Naive B cell (primary cell): ENCODE data around the gene CAMK1D. TPM values are rescaled to one million over a fixed set of nuclear protein-coding genes. Genes with fewer than 3 reads are reported as not detected.
"Not testable (repeated sequence)": the region's sequence is repeated elsewhere in the genome, so short reads cannot be mapped to it uniquely, and the experiment has no call there.

Experiments
- ATAC-seq, 2 donors: fragments of 150-1000 bp; cut with Tn5 transposase; 2 replicates each; pipeline ENCODE4 v1.10.0; 2021; ENCODE audit warnings: low read depth in 2 of 2, mild to moderate bottlenecking in 2 of 2, moderate library complexity in 2 of 2
- DNase-seq: peaks from one replicate; pipeline ENCODE4 v3.0.0; 2022
- H3K27ac Mint-ChIP-seq, 6 donors: one replicate each; pipeline ENCODE4 v1.8.0; 2020 to 2022; ENCODE audit warnings: mild to moderate bottlenecking in 6 of 6, mixed read lengths in 6 of 6, moderate library complexity in 5 of 6, inconsistent platforms in 2 of 6
- H3K27me3 Mint-ChIP-seq, 3 donors: one replicate each; pipeline ENCODE4 v1.8.0; 2021 to 2022; ENCODE audit warnings: mixed read lengths in 3 of 3, mild to moderate bottlenecking in 1 of 3
- H3K36me3 Mint-ChIP-seq, 2 donors: one replicate each; pipeline ENCODE4 v1.8.0; 2020 to 2022; ENCODE audit warnings: mixed read lengths in 2 of 2, inconsistent platforms in 1 of 2, mild to moderate bottlenecking in 1 of 2
- H3K4me1 Mint-ChIP-seq, 3 donors: one replicate each; pipeline ENCODE4 v1.8.0; 2020 to 2022; ENCODE audit warnings: mixed read lengths in 3 of 3, inconsistent platforms in 1 of 3, mild to moderate bottlenecking in 1 of 3, moderate library complexity in 1 of 3
- H3K4me3 Mint-ChIP-seq, 8 donors: one replicate each; pipeline ENCODE4 v1.8.0; 2020 to 2022; ENCODE audit warnings: mild to moderate bottlenecking in 8 of 8, mixed read lengths in 8 of 8, moderate library complexity in 8 of 8, inconsistent platforms in 2 of 8
- H3K9me3 Mint-ChIP-seq, 7 donors: one replicate each; pipeline ENCODE4 v1.8.0; 2020 to 2022; ENCODE audit warnings: mixed read lengths in 7 of 7, mild to moderate bottlenecking in 5 of 7, inconsistent platforms in 2 of 7, moderate library complexity in 1 of 7
- polyA plus RNA-seq, 6 donors: library from polyadenylated mRNA; unstranded; fragments of 300-500 nt; fragmentation: Illumina TruSeq; gene quantifications; one replicate each; pipeline ENCODE4 v1.2.3, GENCODE V29; 2021; ENCODE audit warnings: low read depth in 6 of 6

The CAMK1D gene
- polyA plus RNA-seq, 6 donors from 2014 or later = 12.2 to 54.1 (median 35.6) TPM

- no peak overlapping the region for H3K4me3 Mint-ChIP-seq
- ATAC-seq (peak; percentile 78 to 87), DNase-seq (peak; percentile 64)
- H3K36me3 Mint-ChIP-seq = no peaks in the 10 kb centered on the region
- H3K4me1 Mint-ChIP-seq = peaks cover 29 to 49% (median 36%) of the 10 kb centered on the region in 3 donors
- peak overlapping the region in 5 of 6 donors; percentile 30 to 94 (median 34) for H3K27ac Mint-ChIP-seq
- H3K9me3 Mint-ChIP-seq = no peaks in the 10 kb centered on the region
- H3K27me3 Mint-ChIP-seq = no peaks in the 10 kb centered on the region
These were observed 361.4 kb downstream of the CAMK1D start for GRCh38 chr10:12710594-12711349.

- no peak for ATAC-seq
- peaks cover 29 to 44% (median 34%) of the 10 kb centered on the region in 3 donors for H3K4me1 Mint-ChIP-seq
- H3K9me3 Mint-ChIP-seq = no peaks in the 10 kb centered on the region
- H3K36me3 Mint-ChIP-seq = no peaks in the 10 kb centered on the region
- no peak for DNase-seq
- H3K4me3 Mint-ChIP-seq = no peak overlapping the region
- H3K27ac Mint-ChIP-seq = peak overlapping the region in 3 of 6 donors; percentile 31 to 65 (median 34)
- H3K27me3 Mint-ChIP-seq = no peaks in the 10 kb centered on the region
These were observed 362.0 kb downstream of the CAMK1D start for GRCh38 chr10:12711350-12711708.

- no peak for ATAC-seq
- DNase-seq = no peak
- no peaks in the 10 kb centered on the region for H3K9me3 Mint-ChIP-seq
- peak overlapping the region in 2 of 6 donors; percentile 66 to 72 for H3K27ac Mint-ChIP-seq
- no peak overlapping the region for H3K4me3 Mint-ChIP-seq
- peaks cover 20 to 33% (median 23%) of the 10 kb centered on the region in 3 donors for H3K4me1 Mint-ChIP-seq
- H3K36me3 Mint-ChIP-seq = no peaks in the 10 kb centered on the region
- no peaks in the 10 kb centered on the region for H3K27me3 Mint-ChIP-seq
These were observed 363.1 kb downstream of the CAMK1D start for GRCh38 chr10:12712293-12712983.

GRCh38 chr10:12712984-12713316 lies 363.6 kb downstream of the CAMK1D start:
- H3K9me3 Mint-ChIP-seq, ATAC-seq, DNase-seq, H3K27me3 Mint-ChIP-seq, H3K27ac Mint-ChIP-seq, H3K4me3 Mint-ChIP-seq, H3K36me3 Mint-ChIP-seq: not testable (repeated sequence)
- H3K4me1 Mint-ChIP-seq = peaks cover 19 to 31% (median 22%) of the 10 kb centered on the region in 3 donors

GRCh38 chr10:12716042-12716441 lies 366.7 kb downstream of the CAMK1D start:
- Mint-ChIP-seq H3K27me3 (no peaks in the 10 kb centered on the region), H3K4me1 (peaks cover 16 to 30% (median 18%) of the 10 kb centered on the region in 3 donors), H3K36me3 (peaks cover 0 to 3% of the 10 kb centered on the region in 2 donors), H3K4me3 (no peak overlapping the region), H3K9me3 (no peaks in the 10 kb centered on the region), H3K27ac (no peak overlapping the region)
- no peak for ATAC-seq
- no peak for DNase-seq

GRCh38 chr10:12717981-12718707 lies 368.8 kb downstream of the CAMK1D start:
- no peaks in the 10 kb centered on the region for H3K9me3 Mint-ChIP-seq
- H3K27ac Mint-ChIP-seq = peak overlapping the region in 1 of 6 donors; percentile 56
- H3K36me3 Mint-ChIP-seq = peaks cover 0 to 6% of the 10 kb centered on the region in 2 donors
- ATAC-seq (no peak), DNase-seq (no peak)
- H3K4me3 Mint-ChIP-seq = no peak overlapping the region
- peaks cover 10 to 24% (median 21%) of the 10 kb centered on the region in 3 donors for H3K4me1 Mint-ChIP-seq
- no peaks in the 10 kb centered on the region for H3K27me3 Mint-ChIP-seq

- Mint-ChIP-seq H3K9me3 (no peaks in the 10 kb centered on the region), H3K4me1 (peaks cover 6 to 21% (median 20%) of the 10 kb centered on the region in 3 donors), H3K27ac (peak overlapping the region in 1 of 6 donors; percentile 56), H3K27me3 (no peaks in the 10 kb centered on the region), H3K4me3 (no peak overlapping the region), H3K36me3 (peaks cover 0 to 6% of the 10 kb centered on the region in 2 donors)
- ATAC-seq (no peak), DNase-seq (no peak)
These were observed 370.0 kb downstream of the CAMK1D start for GRCh38 chr10:12719365-12719764.

- no peaks in the 10 kb centered on the region for H3K9me3 Mint-ChIP-seq
- no peaks in the 10 kb centered on the region for H3K27me3 Mint-ChIP-seq
- no peak overlapping the region for H3K4me3 Mint-ChIP-seq
- ATAC-seq (no peak), DNase-seq (no peak)
- H3K36me3 Mint-ChIP-seq = peaks cover 0 to 6% of the 10 kb centered on the region in 2 donors
- no peak overlapping the region for H3K27ac Mint-ChIP-seq
- H3K4me1 Mint-ChIP-seq = peaks cover 9 to 14% (median 13%) of the 10 kb centered on the region in 3 donors
These were observed 371.1 kb downstream of the CAMK1D start for GRCh38 chr10:12720217-12720981.

- no peak overlapping the region for H3K4me3 Mint-ChIP-seq
- no peak for ATAC-seq
- H3K27ac Mint-ChIP-seq = no peak overlapping the region
- peaks cover 0 to 6% of the 10 kb centered on the region in 2 donors for H3K36me3 Mint-ChIP-seq
- no peaks in the 10 kb centered on the region for H3K9me3 Mint-ChIP-seq
- no peak for DNase-seq
- peaks cover 6 to 14% (median 11%) of the 10 kb centered on the region in 3 donors for H3K4me1 Mint-ChIP-seq
- no peaks in the 10 kb centered on the region for H3K27me3 Mint-ChIP-seq
These were observed 372.0 kb downstream of the CAMK1D start for GRCh38 chr10:12721334-12721733.

- Mint-ChIP-seq H3K4me3 (no peak overlapping the region), H3K9me3 (no peaks in the 10 kb centered on the region), H3K27me3 (no peaks in the 10 kb centered on the region), H3K36me3 (peaks cover 0 to 6% of the 10 kb centered on the region in 2 donors), H3K4me1 (peaks cover 6 to 14% (median 11%) of the 10 kb centered on the region in 3 donors), H3K27ac (peak overlapping the region in 1 of 6 donors; percentile 23)
- no peak for DNase-seq
- ATAC-seq = no peak
These were observed 373.9 kb downstream of the CAMK1D start for GRCh38 chr10:12723220-12723619.

GRCh38 chr10:12724807-12725579 lies 375.6 kb downstream of the CAMK1D start:
- ATAC-seq (no peak), DNase-seq (no peak)
- Mint-ChIP-seq H3K27me3 (no peaks in the 10 kb centered on the region), H3K36me3 (peaks cover 0 to 6% of the 10 kb centered on the region in 2 donors), H3K4me3 (no peak overlapping the region), H3K9me3 (no peaks in the 10 kb centered on the region), H3K27ac (peak overlapping the region in 3 of 6 donors; percentile 31 to 53 (median 41)), H3K4me1 (peaks cover 3 to 6% (median 5%) of the 10 kb centered on the region in 3 donors)

- H3K4me1 Mint-ChIP-seq, H3K4me3 Mint-ChIP-seq, H3K9me3 Mint-ChIP-seq, H3K36me3 Mint-ChIP-seq, DNase-seq, H3K27me3 Mint-ChIP-seq, ATAC-seq: not testable (repeated sequence)
- peak overlapping the region in 1 of 6 donors; percentile 72 for H3K27ac Mint-ChIP-seq
These were observed 376.2 kb downstream of the CAMK1D start for GRCh38 chr10:12725580-12725888.
